ENCODE measurements around the gene MED10. TPM values are rescaled to one million over a fixed set of nuclear protein-coding genes. Genes with fewer than 3 reads are reported as not detected.

The MED10 gene
- total RNA-seq, 6 experiments from 2014 or later = 41.1 to 48.1 (median 45.9) TPM

- Mint-ChIP-seq H3K36me3 (ENCODE audit: low read depth) (no peaks in the 10 kb centered on the region), H3K27ac (no peak overlapping the region), H3K4me3 (no peak overlapping the region), H3K9me3 (peaks cover 3% of the 10 kb centered on the region; the same call in 1 of the 2 replicates), H3K27me3 (ENCODE audit: insufficient read depth) (peaks cover 11% of the 10 kb centered on the region), H3K4me1 (ENCODE audit: low read depth) (no peaks in the 10 kb centered on the region)
- TF ChIP-seq, protein P1, sequence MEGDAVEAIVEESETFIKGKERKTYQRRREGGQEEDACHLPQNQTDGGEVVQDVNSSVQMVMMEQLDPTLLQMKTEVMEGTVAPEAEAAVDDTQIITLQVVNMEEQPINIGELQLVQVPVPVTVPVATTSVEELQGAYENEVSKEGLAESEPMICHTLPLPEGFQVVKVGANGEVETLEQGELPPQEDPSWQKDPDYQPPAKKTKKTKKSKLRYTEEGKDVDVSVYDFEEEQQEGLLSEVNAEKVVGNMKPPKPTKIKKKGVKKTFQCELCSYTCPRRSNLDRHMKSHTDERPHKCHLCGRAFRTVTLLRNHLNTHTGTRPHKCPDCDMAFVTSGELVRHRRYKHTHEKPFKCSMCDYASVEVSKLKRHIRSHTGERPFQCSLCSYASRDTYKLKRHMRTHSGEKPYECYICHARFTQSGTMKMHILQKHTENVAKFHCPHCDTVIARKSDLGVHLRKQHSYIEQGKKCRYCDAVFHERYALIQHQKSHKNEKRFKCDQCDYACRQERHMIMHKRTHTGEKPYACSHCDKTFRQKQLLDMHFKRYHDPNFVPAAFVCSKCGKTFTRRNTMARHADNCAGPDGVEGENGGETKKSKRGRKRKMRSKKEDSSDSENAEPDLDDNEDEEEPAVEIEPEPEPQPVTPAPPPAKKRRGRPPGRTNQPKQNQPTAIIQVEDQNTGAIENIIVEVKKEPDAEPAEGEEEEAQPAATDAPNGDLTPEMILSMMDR (IDR thresholded peaks at IDR 0.05) = no peak
- no peak for DNase-seq
These were observed 34.3 kb downstream of the MED10 start for GRCh38 chr5:6343951-6344592.

GRCh38 chr5:6342689-6343315 lies 35.5 kb downstream of the MED10 start:
- no peak for DNase-seq
- H3K9me3 Mint-ChIP-seq = no peaks in the 10 kb centered on the region
- no peak overlapping the region for H3K27ac Mint-ChIP-seq
- TF ChIP-seq, protein P1 (IDR thresholded peaks at IDR 0.05) = no peak
- no peak overlapping the region for H3K4me3 Mint-ChIP-seq
- H3K4me1 Mint-ChIP-seq (ENCODE audit: low read depth) = no peaks in the 10 kb centered on the region
- no peaks in the 10 kb centered on the region for H3K36me3 Mint-ChIP-seq (ENCODE audit: low read depth)
- H3K27me3 Mint-ChIP-seq (ENCODE audit: insufficient read depth) = peaks cover 9% of the 10 kb centered on the region

DNA sequence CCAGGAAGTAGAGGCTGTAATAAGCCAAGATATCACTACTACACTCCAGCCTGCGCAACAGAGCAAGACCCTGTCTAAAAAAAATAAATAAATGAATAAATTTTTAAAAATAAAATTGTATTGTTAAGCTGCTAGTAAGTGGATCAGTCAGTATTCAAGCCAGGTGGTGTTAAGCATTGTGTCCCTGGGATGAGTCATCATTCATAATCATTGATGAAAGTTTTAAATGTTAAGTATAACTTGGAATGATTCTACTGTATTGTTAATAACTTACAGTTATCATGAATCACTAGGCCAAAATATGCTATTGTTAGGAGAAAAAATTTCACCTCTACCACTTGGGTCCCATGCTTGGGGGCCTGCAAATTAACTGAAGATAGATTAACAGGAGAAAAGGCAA lies 38.2 kb downstream of the MED10 start:
- no peak for DNase-seq
- peaks cover 4% of the 10 kb centered on the region for H3K27me3 Mint-ChIP-seq (ENCODE audit: insufficient read depth)

GRCh38 chr5:6338871-6339270 lies 39.5 kb downstream of the MED10 start:
- no peak for DNase-seq
- TF ChIP-seq, protein P1 (IDR thresholded peaks at IDR 0.05) = no peak
- H3K4me3 Mint-ChIP-seq = no peak overlapping the region
- H3K9me3 Mint-ChIP-seq = peaks cover 7% of the 10 kb centered on the region; the same call in 1 of the 2 replicates
- H3K27me3 Mint-ChIP-seq (ENCODE audit: insufficient read depth) = peaks cover 1% of the 10 kb centered on the region; the same call in 1 of the 2 replicates
- no peaks in the 10 kb centered on the region for H3K36me3 Mint-ChIP-seq (ENCODE audit: low read depth)
- H3K4me1 Mint-ChIP-seq (ENCODE audit: low read depth) = no peaks in the 10 kb centered on the region
- no peak overlapping the region for H3K27ac Mint-ChIP-seq

More for the DNA sequence above, 38.2 kb downstream of the MED10 start:
- TF ChIP-seq, protein P1 (IDR thresholded peaks at IDR 0.05) = no peak
- no peaks in the 10 kb centered on the region for H3K36me3 Mint-ChIP-seq (ENCODE audit: low read depth)
- peaks cover 7% of the 10 kb centered on the region; the same call in 1 of the 2 replicates for H3K9me3 Mint-ChIP-seq
- no peak overlapping the region for H3K27ac Mint-ChIP-seq
- no peak overlapping the region for H3K4me3 Mint-ChIP-seq
- H3K4me1 Mint-ChIP-seq (ENCODE audit: low read depth) = no peaks in the 10 kb centered on the region

DNA sequence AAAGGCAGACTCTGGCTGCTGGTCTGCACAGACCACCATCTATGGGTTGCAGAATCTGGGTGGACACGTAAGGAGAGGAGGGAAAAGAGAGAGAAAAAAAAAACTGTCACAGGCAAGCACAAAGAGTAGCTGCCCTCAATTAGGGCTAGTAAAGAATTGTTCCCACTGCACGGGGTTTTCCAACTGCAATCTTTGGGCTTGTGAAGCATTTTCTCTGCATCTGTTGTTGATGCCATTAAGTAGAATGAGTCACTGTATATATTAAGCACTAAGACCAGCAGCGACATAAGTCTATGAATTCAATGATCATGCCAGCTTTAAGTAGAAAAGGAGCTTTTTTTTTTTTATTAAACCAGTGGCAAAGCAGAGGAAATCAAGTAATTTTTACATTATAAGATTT lies 40.2 kb downstream of the MED10 start:
- Mint-ChIP-seq H3K9me3 (peaks cover 7% of the 10 kb centered on the region; the same call in 1 of the 2 replicates), H3K27ac (no peak overlapping the region), H3K4me3 (no peak overlapping the region), H3K27me3 (ENCODE audit: insufficient read depth) (no peaks in the 10 kb centered on the region), H3K36me3 (ENCODE audit: low read depth) (no peaks in the 10 kb centered on the region), H3K4me1 (ENCODE audit: low read depth) (no peaks in the 10 kb centered on the region)
- DNase-seq = no peak
- TF ChIP-seq, protein P1 (IDR thresholded peaks at IDR 0.05) = no peak
